GM23338 (cell line): ENCODE results near the gene FGGY. TPM values are rescaled to one million over a fixed set of nuclear protein-coding genes. Genes with fewer than 3 reads are reported as not detected.

Experiments used
- ATAC-seq: fragments of 200-7000 bp; cut with Tn5 transposase; 3 replicates; pipeline ENCODE4 v1.9.1; 2020
- DNase-seq: peaks from one replicate; pipeline ENCODE4 v3.0.0-alpha.2; 2015; ENCODE audit warnings: low spot score
- H2AFZ ChIP-seq: fragments of 200-600 bp; sonication (generic); 2 replicates; pipeline ENCODE4 v1.8.0; 2016; ENCODE audit warnings: antibody characterized with exemption, mild to moderate bottlenecking, moderate library complexity
- H3F3A ChIP-seq: fragments of 200-600 bp; sonication (generic); replicated peaks from 2 replicates; pipeline ENCODE4 v1.8.0; 2017; ENCODE audit warnings: antibody characterized with exemption, mixed run types, low read depth
- H3K27ac ChIP-seq: fragments of 200-600 bp; sonication (generic); 2 replicates; pipeline ENCODE4 v1.6.1; 2016; ENCODE audit warnings: low read depth
- H3K27me3 ChIP-seq: fragments of 200-600 bp; sonication (generic); 2 replicates; pipeline ENCODE4 v1.8.0; 2016; ENCODE audit warnings: mild to moderate bottlenecking, mixed run types, moderate library complexity; ENCODE audit not compliant: insufficient read depth
- H3K36me3 ChIP-seq: fragments of 200-600 bp; sonication (generic); 2 replicates; pipeline ENCODE4 v1.8.0; 2016; ENCODE audit warnings: mild to moderate bottlenecking; ENCODE audit not compliant: insufficient read depth
- H3K4me1 ChIP-seq: fragments of 200-600 bp; sonication (generic); 2 replicates; pipeline ENCODE4 v1.8.0; 2016; ENCODE audit warnings: mild to moderate bottlenecking, moderate library complexity; ENCODE audit not compliant: insufficient read depth
- H3K4me2 ChIP-seq: fragments of 200-600 bp; sonication (generic); 2 replicates; pipeline ENCODE4 v1.7.1; 2017; ENCODE audit warnings: mixed run types
- H3K4me3 ChIP-seq: fragments of 200-600 bp; sonication (generic); 2 replicates; pipeline ENCODE4 v1.6.1; 2016; ENCODE audit warnings: mixed run types
- H3K79me2 ChIP-seq: fragments of 200-600 bp; sonication (generic); replicated peaks from 2 replicates; pipeline ENCODE4 v1.8.0; 2017; ENCODE audit warnings: mild to moderate bottlenecking; ENCODE audit not compliant: insufficient read depth
- H3K9me2 ChIP-seq: fragments of 200-600 bp; sonication (generic); 2 replicates; pipeline ENCODE4 v1.8.0; 2017; ENCODE audit not compliant: insufficient read depth
- H4K20me1 ChIP-seq: fragments of 200-600 bp; sonication (generic); replicated peaks from 2 replicates; pipeline ENCODE4 v1.8.0; 2017; ENCODE audit warnings: mild to moderate bottlenecking; ENCODE audit not compliant: insufficient read depth
- H3K27ac Mint-ChIP-seq: 2 replicates; pipeline ENCODE4 v1.8.0; 2020; ENCODE audit warnings: inconsistent platforms, mild to moderate bottlenecking, moderate library complexity, mixed read lengths
- H3K27me3 Mint-ChIP-seq: 3 replicates; pipeline ENCODE4 v1.8.0; 2022; ENCODE audit warnings: low read depth, mild to moderate bottlenecking, moderate library complexity, mixed read lengths, inconsistent platforms; ENCODE audit not compliant: insufficient read depth, poor library complexity
- H3K36me3 Mint-ChIP-seq: 3 replicates; pipeline ENCODE4 v1.8.0; 2021; ENCODE audit warnings: low read depth, mild to moderate bottlenecking, inconsistent platforms, moderate library complexity, mixed read lengths
- H3K4me1 Mint-ChIP-seq: 3 replicates; pipeline ENCODE4 v1.8.0; 2020; ENCODE audit warnings: mild to moderate bottlenecking, inconsistent platforms, mixed read lengths
- H3K4me3 Mint-ChIP-seq: 3 replicates; pipeline ENCODE4 v1.8.0; 2021; ENCODE audit warnings: moderate library complexity, mild to moderate bottlenecking, inconsistent platforms, mixed read lengths
- H3K9me3 Mint-ChIP-seq: 3 replicates; pipeline ENCODE4 v1.8.0; 2020; ENCODE audit warnings: moderate library complexity, mild to moderate bottlenecking, inconsistent platforms, mixed read lengths
- CREB1 ChIP-seq: fragments of 250-450 bp; sonication (Bioruptor Pico); IDR thresholded peaks from 2 replicates; pipeline ENCODE4 v1.5.0; 2020; ENCODE audit warnings: low read depth, mild to moderate bottlenecking, moderate library complexity
- CTCF ChIP-seq, 2 experiments: fragments of 200-600 bp in 1 of 2; sonication (generic) in 1 of 2; conservative IDR thresholded peaks; 2 replicates each; pipeline versions ENCODE4 v1.5.1 to v1.6.1; 2016 to 2017; ENCODE audit warnings: antibody characterized with exemption in 2 of 2, low read depth in 2 of 2, mild to moderate bottlenecking in 2 of 2, moderate library complexity in 1 of 2
- ETS1 ChIP-seq: IDR thresholded peaks from 2 replicates; pipeline ENCODE4 v1.6.1; 2016; ENCODE audit warnings: antibody characterized with exemption
- EZH2 ChIP-seq: fragments of 200-600 bp; sonication (generic); IDR thresholded peaks from one replicate; pipeline ENCODE4 v1.8.0; 2017; ENCODE audit warnings: antibody characterized with exemption, mild to moderate bottlenecking, low read depth; ENCODE audit not compliant: unreplicated experiment
- EZH2phosphoT487 ChIP-seq: fragments of 200-600 bp; sonication (generic); IDR thresholded peaks from one replicate; pipeline ENCODE4 v1.8.1; 2018; ENCODE audit warnings: antibody characterized with exemption; ENCODE audit not compliant: unreplicated experiment
- JUNB ChIP-seq: IDR thresholded peaks from one replicate; pipeline ENCODE4 v1.6.1; 2016; ENCODE audit warnings: antibody characterized with exemption; ENCODE audit not compliant: unreplicated experiment
- NANOG ChIP-seq: IDR thresholded peaks from 2 replicates; pipeline ENCODE4 v1.6.1; 2016; ENCODE audit warnings: antibody characterized with exemption, borderline replicate concordance
- POLR2AphosphoS5 ChIP-seq: IDR thresholded peaks from 2 replicates; pipeline ENCODE4 v1.6.1; 2016; ENCODE audit warnings: antibody characterized with exemption, low read depth
- STAT1 ChIP-seq: IDR thresholded peaks from one replicate; pipeline ENCODE4 v1.6.1; 2016; ENCODE audit warnings: antibody characterized with exemption; ENCODE audit not compliant: unreplicated experiment
- ZNF114 ChIP-seq: fragments of 250-450 bp; sonication (Bioruptor Pico); IDR thresholded peaks from 2 replicates; pipeline ENCODE4 v1.5.0; 2020; ENCODE audit warnings: mild to moderate bottlenecking, moderate library complexity
- ZNF331 ChIP-seq: fragments of 250-450 bp; sonication (Bioruptor Pico); IDR thresholded peaks from 2 replicates; pipeline ENCODE4 v1.5.0; 2020; ENCODE audit warnings: low read depth, mild to moderate bottlenecking, moderate library complexity
- ZNF462 ChIP-seq: fragments of 250-450 bp; sonication (Bioruptor Pico); IDR thresholded peaks from 2 replicates; pipeline ENCODE4 v1.5.0; 2020; ENCODE audit warnings: mild to moderate bottlenecking, moderate library complexity
- polyA plus RNA-seq: library from polyadenylated mRNA; unstranded; fragments of >200 nt; fragmentation: Nextera tagmentation; extraction: Ambion mirVana; gene quantifications from 2 replicates; pipeline ENCODE4 v1.2.1, GENCODE V29; 2016
- total RNA-seq: library from RNA; depleted of rRNA; stranded (reverse); fragments of >200 nt; shearing (Covaris generic); gene quantifications from 2 replicates; pipeline ENCODE4 v1.2.3, GENCODE V29; 2014
- TF ChIP-seq, protein P1 (sequence below): IDR thresholded peaks from one replicate; pipeline ENCODE4 v1.6.1; 2018; ENCODE audit warnings: antibody characterized with exemption; ENCODE audit not compliant: unreplicated experiment

FGGY gene
- total and polyA plus RNA-seq, 2 experiments from 2014 or later = 10.9 to 21.4 TPM

DNA sequence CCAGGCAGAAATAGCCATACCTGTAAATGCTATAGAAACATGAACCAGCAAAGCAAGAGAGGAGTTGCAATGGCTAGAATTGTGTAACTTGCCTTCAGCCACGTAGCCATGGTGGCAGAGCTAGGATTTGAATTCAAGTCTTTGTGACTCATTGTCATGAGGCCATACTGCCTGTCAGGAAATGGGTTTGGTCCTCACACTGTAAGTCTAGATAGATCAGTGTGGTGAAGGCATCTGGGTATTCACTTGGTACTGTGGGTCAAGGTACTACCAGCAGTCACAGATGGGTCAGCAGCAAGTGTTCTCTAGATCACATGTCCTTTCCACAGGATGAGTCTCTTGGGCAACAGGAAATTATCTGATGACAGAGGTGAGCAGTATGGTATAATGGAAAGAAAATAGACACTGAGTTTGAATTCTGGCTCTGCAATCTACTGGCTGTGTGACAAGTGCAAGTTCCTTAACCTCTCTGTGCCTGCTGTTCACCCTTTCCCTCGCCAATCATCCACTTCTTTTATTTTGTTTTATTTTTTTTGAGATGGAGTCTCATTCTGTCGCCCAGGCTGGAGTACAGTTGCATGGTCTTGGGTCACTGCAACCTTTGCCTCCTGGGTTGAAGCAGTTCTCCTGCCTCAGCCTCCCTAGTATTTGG is 36.9 kb downstream of the FGGY start:
- Histone ChIP-seq H3K4me1 (no peaks in the 10 kb centered on the region), H3K4me2 (no peak overlapping the region), H3K9me2 (no peaks in the 10 kb centered on the region; the same call in 1 of the 2 replicates), H2AFZ (no peak overlapping the region), H3K79me2 (no peaks in the 10 kb centered on the region), H3K27me3 (no peaks in the 10 kb centered on the region), H3K4me3 (no peak overlapping the region), H3K36me3 (no peaks in the 10 kb centered on the region), H3K27ac (no peak overlapping the region), H4K20me1 (no peaks in the 10 kb centered on the region), H3F3A (no peaks in the 10 kb centered on the region)
- Mint-ChIP-seq H3K36me3 (no peaks in the 10 kb centered on the region), H3K4me3 (no peak overlapping the region), H3K27ac (no peak overlapping the region), H3K9me3 (no peaks in the 10 kb centered on the region), H3K4me1 (peaks cover 4% of the 10 kb centered on the region; the same call in 2 of the 3 replicates), H3K27me3 (no peaks in the 10 kb centered on the region)
- TF ChIP-seq NANOG = no peak
- no peak for TF ChIP-seq JUNB
- no peak for TF ChIP-seq STAT1
- TF ChIP-seq ETS1 = no peak
- TF ChIP-seq POLR2AphosphoS5 = no peak
- TF ChIP-seq EZH2 = no peak
- TF ChIP-seq ZNF331 (CRISPR knock-in tag) = no peak
- TF ChIP-seq EZH2phosphoT487 = no peak
- no peak for TF ChIP-seq ZNF114
- TF ChIP-seq CTCF (conservative IDR thresholded peaks at IDR 0.05; ENCODE audit: low read depth in 2 of 2) = no peak
- TF ChIP-seq, protein P1, sequence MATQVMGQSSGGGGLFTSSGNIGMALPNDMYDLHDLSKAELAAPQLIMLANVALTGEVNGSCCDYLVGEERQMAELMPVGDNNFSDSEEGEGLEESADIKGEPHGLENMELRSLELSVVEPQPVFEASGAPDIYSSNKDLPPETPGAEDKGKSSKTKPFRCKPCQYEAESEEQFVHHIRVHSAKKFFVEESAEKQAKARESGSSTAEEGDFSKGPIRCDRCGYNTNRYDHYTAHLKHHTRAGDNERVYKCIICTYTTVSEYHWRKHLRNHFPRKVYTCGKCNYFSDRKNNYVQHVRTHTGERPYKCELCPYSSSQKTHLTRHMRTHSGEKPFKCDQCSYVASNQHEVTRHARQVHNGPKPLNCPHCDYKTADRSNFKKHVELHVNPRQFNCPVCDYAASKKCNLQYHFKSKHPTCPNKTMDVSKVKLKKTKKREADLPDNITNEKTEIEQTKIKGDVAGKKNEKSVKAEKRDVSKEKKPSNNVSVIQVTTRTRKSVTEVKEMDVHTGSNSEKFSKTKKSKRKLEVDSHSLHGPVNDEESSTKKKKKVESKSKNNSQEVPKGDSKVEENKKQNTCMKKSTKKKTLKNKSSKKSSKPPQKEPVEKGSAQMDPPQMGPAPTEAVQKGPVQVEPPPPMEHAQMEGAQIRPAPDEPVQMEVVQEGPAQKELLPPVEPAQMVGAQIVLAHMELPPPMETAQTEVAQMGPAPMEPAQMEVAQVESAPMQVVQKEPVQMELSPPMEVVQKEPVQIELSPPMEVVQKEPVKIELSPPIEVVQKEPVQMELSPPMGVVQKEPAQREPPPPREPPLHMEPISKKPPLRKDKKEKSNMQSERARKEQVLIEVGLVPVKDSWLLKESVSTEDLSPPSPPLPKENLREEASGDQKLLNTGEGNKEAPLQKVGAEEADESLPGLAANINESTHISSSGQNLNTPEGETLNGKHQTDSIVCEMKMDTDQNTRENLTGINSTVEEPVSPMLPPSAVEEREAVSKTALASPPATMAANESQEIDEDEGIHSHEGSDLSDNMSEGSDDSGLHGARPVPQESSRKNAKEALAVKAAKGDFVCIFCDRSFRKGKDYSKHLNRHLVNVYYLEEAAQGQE = no peak
- no peak for TF ChIP-seq ZNF462 (CRISPR knock-in tag)
- TF ChIP-seq CREB1 (CRISPR knock-in tag) = no peak
- DNase-seq (no peak), ATAC-seq (no peak)
